GM12878 (cell line): ENCODE data around the gene CYS1. TPM values are rescaled to one million over a fixed set of nuclear protein-coding genes. Genes with fewer than 3 reads are reported as not detected.

Experiments used
- BCL11A ChIP-seq: IDR thresholded peaks from 2 replicates; pipeline ENCODE4 v1.6.1; 2011; ENCODE audit warnings: low read depth, low read length
- HDGF ChIP-seq: fragments of 450-650 bp; IDR thresholded peaks from 2 replicates; pipeline ENCODE4 v1.6.1; 2016; ENCODE audit warnings: antibody characterized with exemption
- LARP7 ChIP-seq: fragments of 450-650 bp; IDR thresholded peaks from 2 replicates; pipeline ENCODE4 v1.6.1; 2017; ENCODE audit warnings: mild to moderate bottlenecking
- NFYA ChIP-seq: IDR thresholded peaks from 2 replicates; pipeline ENCODE4 v1.6.1; 2011; ENCODE audit warnings: low read depth, mild to moderate bottlenecking, low read length, improper control_type of control experiment, borderline replicate concordance
- PAX8 ChIP-seq: fragments of 450-650 bp; IDR thresholded peaks from 2 replicates; pipeline ENCODE4 v1.6.1; 2017; ENCODE audit warnings: mild to moderate bottlenecking, moderate library complexity
- SPI1 ChIP-seq: IDR thresholded peaks from 2 replicates; pipeline ENCODE4 v1.6.1; 2011; ENCODE audit warnings: low read depth, mild to moderate bottlenecking, low read length, moderate library complexity, borderline replicate concordance; ENCODE audit not compliant: insufficient read depth
- STAT1 ChIP-seq: fragments of 450-650 bp; conservative IDR thresholded peaks from 2 replicates; pipeline ENCODE4 v1.6.1; 2014; ENCODE audit warnings: antibody characterized with exemption, mild to moderate bottlenecking
- STAT3 ChIP-seq: IDR thresholded peaks from 2 replicates; pipeline ENCODE4 v1.6.1; 2011; ENCODE audit warnings: low read depth, low read length, improper control_type of control experiment
- TCF7 ChIP-seq: IDR thresholded peaks from 2 replicates; pipeline ENCODE4 v1.6.1; 2014; ENCODE audit warnings: antibody characterized with exemption, borderline replicate concordance
- YBX1 ChIP-seq: fragments of 450-650 bp; IDR thresholded peaks from 2 replicates; pipeline ENCODE4 v1.6.1; 2016; ENCODE audit warnings: antibody characterized with exemption
- polyA plus RNA-seq, 11 experiments: library from polyadenylated mRNA; depleted of rRNA in 4 of 11; unstranded in 6 of 11; stranded (reverse) in 5 of 11; fragments of >200 nt; fragmentation: Nextera tagmentation in 4 of 11; fragmentation: Illumina TruSeq in 1 of 11; extraction: Ambion mirVana in 4 of 11; extraction: Trizol in 1 of 11; gene quantifications; 1 replicate in 1 of 11; 2 replicates in 10 of 11; pipeline versions ENCODE4 v1.2.1 to v1.2.3, GENCODE V29; 2011 to 2016; ENCODE audit warnings: inconsistent platforms in 2 of 11, missing spikeins in 2 of 11, low read depth in 1 of 11
- total RNA-seq, 4 experiments: library from RNA; depleted of rRNA in 3 of 4; stranded (reverse); fragments of >200 nt in 3 of 4; fragmentation: Illumina TruSeq in 1 of 4; extraction: Trizol in 1 of 4; gene quantifications; 2 replicates each; pipeline versions ENCODE4 v1.2.1 to v1.2.3, GENCODE V29; 2013 to 2021
- TF ChIP-seq, protein P1 (sequence below): fragments of 450-650 bp; IDR thresholded peaks from 2 replicates; pipeline ENCODE4 v1.6.1; 2016; ENCODE audit warnings: mild to moderate bottlenecking
- TF ChIP-seq, protein P2 (sequence below): IDR thresholded peaks from 2 replicates; pipeline ENCODE4 v1.6.1; 2011; ENCODE audit warnings: low read depth, low read length, improper control_type of control experiment, borderline replicate concordance
- TF ChIP-seq, protein P3 (sequence below): fragments of 450-650 bp; IDR thresholded peaks from 2 replicates; pipeline ENCODE4 v1.6.1; 2017; ENCODE audit warnings: mild to moderate bottlenecking, moderate library complexity

Gene CYS1
- total and polyA plus RNA-seq, 10 of the 15 experiments (the other 5 are each of a cell fraction or from before 2014, with no cell fraction given): 0.35 to 6.4 (median 2.5) TPM

DNA sequence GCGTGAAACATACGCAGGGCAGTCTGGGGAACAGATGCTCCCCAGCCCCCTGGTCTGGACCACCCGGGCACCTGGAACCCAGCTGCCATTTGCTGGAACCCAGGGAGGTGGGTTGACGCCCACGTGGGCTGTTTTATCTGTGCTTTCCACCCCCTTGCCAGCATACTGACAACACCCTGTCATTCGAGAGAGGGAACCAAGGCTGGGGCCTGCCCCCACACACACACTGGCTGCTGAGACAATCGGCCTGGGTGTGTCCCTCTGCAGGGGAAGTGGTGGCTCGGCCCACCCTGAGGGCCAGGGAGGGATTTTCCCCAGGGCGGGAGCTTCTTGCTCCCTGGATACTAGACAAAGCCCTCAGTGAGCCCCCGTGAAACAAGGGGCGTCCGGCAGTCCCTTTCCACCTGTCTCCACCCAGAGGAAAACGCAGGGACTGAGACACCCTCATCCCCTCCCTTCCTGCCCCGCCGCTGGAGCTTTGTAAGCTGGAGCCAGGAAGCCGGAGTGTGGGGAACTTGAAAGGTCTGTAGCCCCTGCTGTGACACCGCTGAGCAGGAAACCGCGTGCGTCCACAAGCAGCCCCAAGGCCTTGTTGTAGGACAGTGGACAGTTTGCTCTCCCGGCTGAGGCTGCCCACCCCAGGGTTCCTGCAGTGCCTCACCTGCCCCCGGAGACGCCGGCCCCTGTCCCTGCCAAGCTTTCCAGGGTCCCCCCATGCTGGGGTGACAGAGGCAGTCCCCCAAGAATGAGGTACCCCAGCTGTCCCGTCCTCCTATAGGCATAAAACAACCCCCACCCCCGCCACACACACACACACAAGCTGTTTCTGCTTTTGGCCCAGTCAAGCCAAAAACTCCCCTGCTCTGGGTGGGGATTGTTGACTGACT is 51.0 kb downstream of the CYS1 start (continued):
- TF ChIP-seq, protein P1, sequence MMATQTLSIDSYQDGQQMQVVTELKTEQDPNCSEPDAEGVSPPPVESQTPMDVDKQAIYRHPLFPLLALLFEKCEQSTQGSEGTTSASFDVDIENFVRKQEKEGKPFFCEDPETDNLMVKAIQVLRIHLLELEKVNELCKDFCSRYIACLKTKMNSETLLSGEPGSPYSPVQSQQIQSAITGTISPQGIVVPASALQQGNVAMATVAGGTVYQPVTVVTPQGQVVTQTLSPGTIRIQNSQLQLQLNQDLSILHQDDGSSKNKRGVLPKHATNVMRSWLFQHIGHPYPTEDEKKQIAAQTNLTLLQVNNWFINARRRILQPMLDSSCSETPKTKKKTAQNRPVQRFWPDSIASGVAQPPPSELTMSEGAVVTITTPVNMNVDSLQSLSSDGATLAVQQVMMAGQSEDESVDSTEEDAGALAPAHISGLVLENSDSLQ: no peak
- TF ChIP-seq YBX1 (no peak), HDGF (no peak), SPI1 (peak; percentile 73; the same call in 1 of the 2 replicates), PAX8 (no peak), NFYA (no peak), TCF7 (no peak), LARP7 (no peak), STAT1 (no peak), BCL11A (no peak), STAT3 (no peak)
- TF ChIP-seq, protein P2, sequence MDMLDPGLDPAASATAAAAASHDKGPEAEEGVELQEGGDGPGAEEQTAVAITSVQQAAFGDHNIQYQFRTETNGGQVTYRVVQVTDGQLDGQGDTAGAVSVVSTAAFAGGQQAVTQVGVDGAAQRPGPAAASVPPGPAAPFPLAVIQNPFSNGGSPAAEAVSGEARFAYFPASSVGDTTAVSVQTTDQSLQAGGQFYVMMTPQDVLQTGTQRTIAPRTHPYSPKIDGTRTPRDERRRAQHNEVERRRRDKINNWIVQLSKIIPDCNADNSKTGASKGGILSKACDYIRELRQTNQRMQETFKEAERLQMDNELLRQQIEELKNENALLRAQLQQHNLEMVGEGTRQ: no peak
- TF ChIP-seq, protein P3, sequence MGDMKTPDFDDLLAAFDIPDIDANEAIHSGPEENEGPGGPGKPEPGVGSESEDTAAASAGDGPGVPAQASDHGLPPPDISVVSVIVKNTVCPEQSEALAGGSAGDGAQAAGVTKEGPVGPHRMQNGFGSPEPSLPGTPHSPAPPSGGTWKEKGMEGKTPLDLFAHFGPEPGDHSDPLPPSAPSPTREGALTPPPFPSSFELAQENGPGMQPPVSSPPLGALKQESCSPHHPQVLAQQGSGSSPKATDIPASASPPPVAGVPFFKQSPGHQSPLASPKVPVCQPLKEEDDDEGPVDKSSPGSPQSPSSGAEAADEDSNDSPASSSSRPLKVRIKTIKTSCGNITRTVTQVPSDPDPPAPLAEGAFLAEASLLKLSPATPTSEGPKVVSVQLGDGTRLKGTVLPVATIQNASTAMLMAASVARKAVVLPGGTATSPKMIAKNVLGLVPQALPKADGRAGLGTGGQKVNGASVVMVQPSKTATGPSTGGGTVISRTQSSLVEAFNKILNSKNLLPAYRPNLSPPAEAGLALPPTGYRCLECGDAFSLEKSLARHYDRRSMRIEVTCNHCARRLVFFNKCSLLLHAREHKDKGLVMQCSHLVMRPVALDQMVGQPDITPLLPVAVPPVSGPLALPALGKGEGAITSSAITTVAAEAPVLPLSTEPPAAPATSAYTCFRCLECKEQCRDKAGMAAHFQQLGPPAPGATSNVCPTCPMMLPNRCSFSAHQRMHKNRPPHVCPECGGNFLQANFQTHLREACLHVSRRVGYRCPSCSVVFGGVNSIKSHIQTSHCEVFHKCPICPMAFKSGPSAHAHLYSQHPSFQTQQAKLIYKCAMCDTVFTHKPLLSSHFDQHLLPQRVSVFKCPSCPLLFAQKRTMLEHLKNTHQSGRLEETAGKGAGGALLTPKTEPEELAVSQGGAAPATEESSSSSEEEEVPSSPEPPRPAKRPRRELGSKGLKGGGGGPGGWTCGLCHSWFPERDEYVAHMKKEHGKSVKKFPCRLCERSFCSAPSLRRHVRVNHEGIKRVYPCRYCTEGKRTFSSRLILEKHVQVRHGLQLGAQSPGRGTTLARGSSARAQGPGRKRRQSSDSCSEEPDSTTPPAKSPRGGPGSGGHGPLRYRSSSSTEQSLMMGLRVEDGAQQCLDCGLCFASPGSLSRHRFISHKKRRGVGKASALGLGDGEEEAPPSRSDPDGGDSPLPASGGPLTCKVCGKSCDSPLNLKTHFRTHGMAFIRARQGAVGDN: no peak
